HUES6 (cell line): Measurements from ENCODE around the gene SIVA1.

Experiments used
- H3K27ac ChIP-seq: 2 replicates; pipeline ENCODE4 v1.7.0; 2013; ENCODE audit warnings: low read depth, mild to moderate bottlenecking, low read length, inconsistent platforms
- H3K27me3 ChIP-seq: 2 replicates; pipeline ENCODE4 v1.6.1; 2013; ENCODE audit warnings: low read length; ENCODE audit not compliant: control insufficient read depth, insufficient read depth
- H3K36me3 ChIP-seq: 2 replicates; pipeline ENCODE4 v1.6.1; 2013; ENCODE audit warnings: low read length; ENCODE audit not compliant: control insufficient read depth, insufficient read depth
- H3K4me1 ChIP-seq: 2 replicates; pipeline ENCODE4 v1.6.1; 2013; ENCODE audit warnings: low read length; ENCODE audit not compliant: control insufficient read depth, insufficient read depth
- H3K4me3 ChIP-seq: 2 replicates; pipeline ENCODE4 v1.5.1; 2013; ENCODE audit warnings: low read depth, low read length
- H3K9ac ChIP-seq: one replicate; pipeline ENCODE4 v1.6.1; 2013; ENCODE audit warnings: mild to moderate bottlenecking, low read length
- H3K9me3 ChIP-seq: 2 replicates; pipeline ENCODE4 v1.6.1; 2013; ENCODE audit warnings: low read depth, low read length; ENCODE audit not compliant: control insufficient read depth, insufficient read depth

SIVA1 gene

GRCh38 chr14:104796687-104797081 lies 43.7 kb downstream of the SIVA1 start:
- no peaks in the 10 kb centered on the region for H3K9me3 ChIP-seq
- peaks cover 52% of the 10 kb centered on the region for H3K4me1 ChIP-seq
- H3K4me3 ChIP-seq: peak overlapping the region; percentile 63; the same call in 1 of the 2 replicates
- H3K9ac ChIP-seq: no peak overlapping the region
- peaks cover 1% of the 10 kb centered on the region for H3K36me3 ChIP-seq
- H3K27ac ChIP-seq: no peak overlapping the region
- peaks cover 41% of the 10 kb centered on the region for H3K27me3 ChIP-seq

GRCh38 chr14:104797115-104798044 lies 44.4 kb downstream of the SIVA1 start:
- Histone ChIP-seq H3K27me3 (peaks cover 48% of the 10 kb centered on the region), H3K27ac (no peak overlapping the region), H3K9me3 (no peaks in the 10 kb centered on the region), H3K36me3 (no peaks in the 10 kb centered on the region), H3K4me1 (peaks cover 52% of the 10 kb centered on the region), H3K9ac (peak overlapping the region; percentile 29), H3K4me3 (peak overlapping the region; percentile 63; the same call in 1 of the 2 replicates)

- no peaks in the 10 kb centered on the region for H3K9me3 ChIP-seq
- peaks cover 49% of the 10 kb centered on the region for H3K4me1 ChIP-seq
- H3K36me3 ChIP-seq: no peaks in the 10 kb centered on the region
- no peak overlapping the region for H3K27ac ChIP-seq
- H3K27me3 ChIP-seq: peaks cover 56% of the 10 kb centered on the region
- peak overlapping the region; percentile 17 for H3K9ac ChIP-seq
- H3K4me3 ChIP-seq: peak overlapping the region; percentile 73
Measured at GRCh38 chr14:104798300-104799243, 45.6 kb downstream of the SIVA1 start.

- Histone ChIP-seq H3K36me3 (no peaks in the 10 kb centered on the region), H3K4me1 (peaks cover 42% of the 10 kb centered on the region), H3K27me3 (peaks cover 56% of the 10 kb centered on the region), H3K9ac (peak overlapping the region; percentile 80), H3K9me3 (no peaks in the 10 kb centered on the region), H3K27ac (no peak overlapping the region), H3K4me3 (peak overlapping the region; percentile 73)
Measured at GRCh38 chr14:104799244-104800014, 46.5 kb downstream of the SIVA1 start.

GRCh38 chr14:104800015-104800770 lies 47.2 kb downstream of the SIVA1 start:
- peak overlapping the region; percentile 80 for H3K9ac ChIP-seq
- peaks cover 49% of the 10 kb centered on the region for H3K4me1 ChIP-seq
- no peak overlapping the region for H3K27ac ChIP-seq

GRCh38 chr14:104800771-104801519 lies 48.0 kb downstream of the SIVA1 start, which contains the start of gene ZBTB42:
TSS of gene ZBTB42 (plus strand) at chr14:104801101. CDS start at chr14:104801198, 97 bp downstream.
- Histone ChIP-seq H3K27ac (no peak within 1 kb of the TSS), H3K4me1 (peaks cover 52% of the 10 kb centered on the region), H3K9ac (peak within 1 kb of the TSS; percentile 80), H3K4me3 (peak within 1 kb of the TSS; percentile 73), H3K27me3 (peaks cover 56% of the 10 kb centered on the region), H3K36me3 (no peaks in the 10 kb centered on the region), H3K9me3 (no peaks in the 10 kb centered on the region)

More at GRCh38 chr14:104800015-104800770, 47.2 kb downstream of the SIVA1 start:
- Histone ChIP-seq H3K36me3 (no peaks in the 10 kb centered on the region), H3K4me3 (peak overlapping the region; percentile 73), H3K9me3 (no peaks in the 10 kb centered on the region), H3K27me3 (peaks cover 56% of the 10 kb centered on the region)

- Histone ChIP-seq H3K27me3 (peaks cover 51% of the 10 kb centered on the region), H3K4me3 (peak overlapping the region; percentile 73)
Measured at GRCh38 chr14:104801520-104802393, 48.8 kb downstream of the SIVA1 start.

GRCh38 chr14:104802394-104803184 lies 49.6 kb downstream of the SIVA1 start:
- Histone ChIP-seq H3K9me3 (no peaks in the 10 kb centered on the region), H3K36me3 (no peaks in the 10 kb centered on the region), H3K27ac (no peak overlapping the region), H3K9ac (no peak overlapping the region), H3K4me3 (no peak overlapping the region), H3K4me1 (peaks cover 36% of the 10 kb centered on the region), H3K27me3 (peaks cover 43% of the 10 kb centered on the region)

More at GRCh38 chr14:104801520-104802393, 48.8 kb downstream of the SIVA1 start:
- no peaks in the 10 kb centered on the region for H3K36me3 ChIP-seq
- no peak overlapping the region for H3K9ac ChIP-seq
- H3K4me1 ChIP-seq: peaks cover 44% of the 10 kb centered on the region
- no peak overlapping the region for H3K27ac ChIP-seq
- no peaks in the 10 kb centered on the region for H3K9me3 ChIP-seq
